ENCODE measurements around the gene SPINT2.

SPINT2 gene

DNA sequence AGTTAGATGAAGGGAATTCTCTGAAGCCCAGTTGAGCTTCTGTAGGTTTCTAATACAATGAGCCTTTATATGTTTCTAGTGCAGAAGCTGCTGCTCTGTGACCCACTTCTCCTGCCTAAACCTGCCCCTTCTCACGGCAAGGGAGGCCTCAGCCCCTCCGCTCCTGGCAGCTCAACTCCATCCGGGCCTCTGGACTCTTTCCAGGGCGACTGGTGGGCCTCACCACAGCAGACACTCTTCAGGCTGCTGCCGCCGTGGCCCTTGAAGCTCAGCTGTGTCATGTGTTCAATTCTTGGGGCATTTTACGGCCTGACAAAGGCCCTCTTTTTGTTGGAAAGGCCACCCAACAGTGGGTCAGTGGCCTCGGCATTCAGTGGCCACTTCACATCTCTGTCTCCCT lies 29.7 kb downstream of the SPINT2 start:
- no peak for DNase-seq (ENCODE audit: low read depth in 2 of 2)

DNA sequence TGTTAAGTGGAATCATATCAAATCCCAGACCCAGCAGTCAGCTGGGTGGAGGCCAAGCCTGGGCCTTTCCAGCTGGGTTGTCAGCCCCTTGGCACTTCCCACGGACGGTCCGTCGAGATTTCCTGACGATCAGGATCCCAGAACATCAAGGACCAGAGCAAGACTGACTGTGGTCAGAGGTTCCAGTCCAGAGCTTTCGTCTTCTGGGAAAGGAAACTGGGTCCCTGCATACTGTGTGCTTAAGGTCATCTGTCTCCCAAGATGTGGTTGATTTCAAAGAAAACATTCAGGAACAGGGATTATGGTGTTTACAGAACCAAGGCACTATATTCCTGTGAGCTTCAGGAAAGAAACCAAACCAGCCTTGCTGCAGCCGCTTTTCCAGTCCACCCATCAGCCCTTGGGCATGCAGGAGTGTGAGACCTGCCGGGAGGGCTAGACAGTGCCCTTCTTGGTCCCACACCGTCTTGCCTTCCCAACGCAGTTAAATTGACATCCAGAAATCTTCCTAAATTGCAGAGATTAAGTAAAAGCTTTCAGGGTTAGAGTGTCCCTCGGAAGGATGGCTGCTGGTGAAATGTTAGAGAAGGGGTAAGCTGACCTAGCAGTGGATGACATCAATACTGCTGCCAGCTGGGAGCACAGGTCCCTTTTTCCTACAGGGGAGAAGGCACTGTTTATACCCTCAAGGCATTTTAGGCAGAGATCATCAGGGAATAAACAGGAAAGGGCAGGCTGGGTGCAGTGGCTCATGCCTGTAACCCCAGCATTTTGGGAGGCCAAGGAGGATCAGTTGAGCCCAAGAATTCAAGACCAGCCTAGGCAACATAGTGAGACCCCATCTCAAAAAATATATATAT lies 34.7 kb downstream of the SPINT2 start:
- DNase-seq (ENCODE audit: low read depth in 2 of 2) = no peak

DNA sequence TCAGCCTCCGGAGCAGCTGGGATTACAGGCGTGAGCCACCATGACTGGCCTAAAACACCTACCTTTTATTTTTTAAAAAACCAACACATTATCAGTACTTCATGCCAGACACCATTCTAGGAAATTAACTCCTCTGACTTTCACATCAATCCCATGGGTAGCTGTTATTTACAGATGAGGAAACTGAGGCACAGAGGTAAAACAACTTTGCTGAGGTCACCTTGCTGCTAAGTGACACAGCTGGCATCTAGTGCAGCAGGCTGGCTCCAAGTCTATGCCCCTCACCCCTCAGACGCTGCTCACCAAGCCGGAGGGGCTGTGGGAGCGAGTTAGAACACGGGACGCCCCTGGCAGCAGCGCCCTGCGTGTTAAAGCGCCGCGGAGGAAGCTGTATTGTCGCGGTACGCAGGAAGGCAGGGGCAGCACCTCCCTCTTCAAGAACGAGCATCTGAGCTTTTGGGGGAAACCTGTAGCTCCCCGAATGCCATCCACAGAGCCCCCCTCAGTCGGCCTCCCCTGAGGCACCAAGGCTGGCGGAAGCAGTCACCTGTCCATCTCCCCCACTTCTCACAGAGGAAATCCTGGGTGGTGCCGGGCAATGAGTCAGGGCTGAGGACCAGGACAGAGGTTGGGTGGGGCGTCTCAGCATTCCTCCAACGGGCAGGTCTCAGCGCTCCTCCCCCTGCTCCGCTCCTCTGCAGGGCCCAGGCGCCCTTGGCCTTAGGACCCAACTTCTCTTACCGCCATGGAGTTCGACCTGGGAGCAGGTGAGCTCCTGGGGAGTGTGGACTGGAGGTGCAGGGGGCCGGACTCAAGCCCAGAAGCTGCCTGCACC lies 39.4 kb downstream of the SPINT2 start, which contains the start of gene C19orf33:
TSS of gene C19orf33 (plus strand) at position 735 of the 835 bp plus-strand sequence. CDS start at position 746, 11 bp downstream.
- DNase-seq (ENCODE audit: low read depth in 2 of 2) = no peak

DNA sequence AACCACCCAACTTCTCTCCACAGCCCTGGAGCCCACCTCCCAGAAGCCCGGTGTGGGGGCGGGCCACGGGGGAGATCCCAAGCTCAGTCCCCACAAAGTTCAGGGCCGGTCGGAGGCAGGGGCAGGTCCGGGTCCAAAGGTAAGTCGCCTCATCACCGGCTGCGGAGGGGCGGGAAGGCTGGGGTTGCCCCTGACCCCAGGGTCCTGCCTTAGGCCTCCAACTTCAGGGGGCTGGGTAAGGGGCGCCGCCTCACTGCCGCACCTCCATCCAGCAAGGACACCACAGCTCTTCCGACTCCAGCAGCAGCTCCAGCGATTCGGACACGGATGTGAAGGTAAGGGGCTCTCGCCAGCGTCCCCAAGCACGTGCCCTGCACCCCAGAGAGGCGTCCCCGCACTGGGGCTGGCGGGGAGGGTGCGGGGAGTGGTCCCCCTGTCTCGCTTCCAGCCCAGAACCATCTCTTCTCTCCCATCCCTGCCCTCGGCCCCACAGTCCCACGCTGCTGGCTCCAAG lies 40.0 kb downstream of the SPINT2 start:
- no peak for DNase-seq (ENCODE audit: low read depth in 2 of 2)

DNA sequence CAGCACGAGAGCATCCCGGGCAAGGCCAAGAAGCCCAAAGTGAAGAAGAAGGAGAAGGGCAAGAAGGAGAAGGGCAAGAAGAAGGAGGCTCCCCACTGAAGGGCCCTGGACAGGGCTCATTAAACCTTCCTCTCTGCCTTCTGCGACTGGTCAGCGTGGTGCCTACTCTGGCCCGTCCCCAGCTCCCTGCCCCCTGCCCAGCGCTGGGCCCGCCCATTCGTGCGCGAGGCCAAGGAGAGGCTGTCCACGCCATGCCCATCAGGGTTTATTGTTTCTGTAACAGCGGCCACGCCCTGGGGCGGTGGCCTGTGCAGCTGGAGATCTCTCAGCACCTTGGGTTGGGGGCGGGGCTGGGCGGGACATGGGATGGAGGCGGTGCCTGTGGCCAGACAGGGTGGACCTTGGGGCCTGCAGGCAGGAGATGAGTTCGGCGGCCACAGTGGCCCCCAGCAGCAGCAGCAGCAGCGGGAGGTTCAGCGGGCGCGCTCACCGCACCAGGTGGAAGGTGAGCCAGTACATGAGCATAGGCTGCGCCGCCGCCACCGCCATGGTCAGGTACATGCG lies 40.6 kb downstream of the SPINT2 start:
- no peak for DNase-seq (ENCODE audit: low read depth in 2 of 2)

DNA sequence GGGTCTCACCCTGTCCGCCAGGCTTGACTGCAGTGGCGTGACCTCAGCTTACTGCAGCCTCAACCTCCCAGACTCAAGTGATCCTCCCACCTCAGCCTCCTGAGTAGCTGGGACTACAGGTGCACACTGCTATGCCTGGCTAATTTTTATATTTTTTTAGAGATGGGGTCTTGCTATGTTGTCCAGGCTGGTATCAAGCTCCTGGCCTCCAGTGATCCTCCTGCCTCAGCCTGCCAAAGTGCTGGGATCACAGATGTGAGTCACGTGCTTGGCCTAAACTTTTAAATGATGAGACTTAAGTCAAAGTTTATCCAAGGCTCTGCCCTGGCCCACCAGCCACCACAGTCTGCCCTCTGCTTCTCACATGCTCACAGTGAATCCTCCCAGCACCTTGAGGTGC lies 41.9 kb downstream of the SPINT2 start:
- no peak for DNase-seq (ENCODE audit: low read depth in 2 of 2)

DNA sequence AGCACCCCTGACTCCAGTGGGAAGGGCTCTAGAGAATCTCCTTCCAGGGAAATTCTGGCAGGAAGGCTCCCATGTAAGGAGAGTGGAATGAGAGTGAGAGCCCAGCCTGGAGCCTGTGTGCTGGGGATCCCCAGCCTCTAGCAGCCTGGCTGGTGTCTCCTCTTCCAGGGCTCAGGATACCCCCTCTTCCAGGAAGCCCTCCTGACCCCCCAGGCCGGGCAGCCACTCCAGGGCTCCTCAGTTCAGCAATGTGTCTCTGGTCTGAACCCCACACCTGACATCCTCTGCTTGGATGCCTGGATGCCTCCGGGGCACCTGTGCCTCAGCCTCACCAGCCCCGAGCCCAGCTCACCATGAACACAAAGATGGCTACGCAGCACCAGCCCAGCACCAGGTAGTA lies 42.7 kb downstream of the SPINT2 start:
- DNase-seq (ENCODE audit: low read depth in 2 of 2) = no peak

DNA sequence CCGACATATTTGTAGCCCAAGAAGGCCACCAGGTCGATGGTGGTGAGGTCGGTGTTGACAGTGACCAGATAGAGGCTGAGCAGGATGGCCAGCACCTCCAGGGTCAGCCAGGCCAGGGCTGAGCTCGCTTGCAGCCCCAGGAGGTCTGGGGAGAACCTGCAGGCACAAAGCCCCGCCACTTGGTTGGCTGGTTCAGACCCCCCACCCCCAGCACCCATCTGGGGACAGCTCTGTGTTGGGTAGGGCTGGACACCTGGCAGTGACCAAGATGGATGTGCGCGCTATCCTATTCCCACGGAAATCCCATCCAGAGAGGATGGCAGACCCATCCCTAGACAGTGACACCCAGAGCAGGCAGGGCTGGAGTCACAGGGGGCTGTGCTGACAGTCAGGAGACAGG lies 43.2 kb downstream of the SPINT2 start:
- DNase-seq (ENCODE audit: low read depth in 2 of 2) = no peak

DNA sequence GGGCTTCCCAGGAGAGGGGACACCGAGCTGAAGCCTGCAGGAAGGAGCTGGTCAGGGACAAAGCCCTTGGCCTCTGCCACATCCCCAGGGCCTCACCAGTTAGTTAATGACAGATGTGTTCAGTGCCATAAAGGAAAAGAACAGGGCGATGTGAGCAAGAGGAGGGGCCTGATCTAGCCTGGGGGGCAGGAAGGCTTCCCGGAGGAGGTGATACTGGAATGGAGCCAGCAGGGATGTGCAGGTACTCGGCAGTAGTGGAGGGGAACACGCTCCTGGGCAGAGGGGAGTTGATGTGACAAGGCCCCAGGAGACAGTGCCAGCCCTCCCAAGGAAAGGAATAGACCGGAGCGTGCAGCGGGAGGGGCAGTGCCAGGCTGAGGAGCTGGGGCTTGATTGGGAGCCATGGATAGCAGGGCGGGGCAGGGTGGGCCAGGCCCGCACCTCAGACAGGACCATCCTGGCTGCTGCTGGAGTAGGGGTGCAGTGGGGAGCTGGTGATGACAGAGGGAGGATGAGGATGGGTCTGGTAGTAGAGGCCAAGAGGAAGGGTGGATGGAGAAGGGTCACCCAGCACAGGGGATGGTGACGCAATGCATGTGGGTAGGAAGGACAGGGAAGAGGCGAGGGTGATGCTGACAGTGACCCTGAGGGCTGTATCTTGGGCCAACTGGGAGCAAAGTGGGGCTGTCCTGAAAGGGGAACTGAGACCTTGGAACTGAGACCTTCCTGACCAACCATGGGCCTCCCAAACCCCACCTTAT lies 43.8 kb downstream of the SPINT2 start:
- no peak for DNase-seq (ENCODE audit: low read depth in 2 of 2)

DNA sequence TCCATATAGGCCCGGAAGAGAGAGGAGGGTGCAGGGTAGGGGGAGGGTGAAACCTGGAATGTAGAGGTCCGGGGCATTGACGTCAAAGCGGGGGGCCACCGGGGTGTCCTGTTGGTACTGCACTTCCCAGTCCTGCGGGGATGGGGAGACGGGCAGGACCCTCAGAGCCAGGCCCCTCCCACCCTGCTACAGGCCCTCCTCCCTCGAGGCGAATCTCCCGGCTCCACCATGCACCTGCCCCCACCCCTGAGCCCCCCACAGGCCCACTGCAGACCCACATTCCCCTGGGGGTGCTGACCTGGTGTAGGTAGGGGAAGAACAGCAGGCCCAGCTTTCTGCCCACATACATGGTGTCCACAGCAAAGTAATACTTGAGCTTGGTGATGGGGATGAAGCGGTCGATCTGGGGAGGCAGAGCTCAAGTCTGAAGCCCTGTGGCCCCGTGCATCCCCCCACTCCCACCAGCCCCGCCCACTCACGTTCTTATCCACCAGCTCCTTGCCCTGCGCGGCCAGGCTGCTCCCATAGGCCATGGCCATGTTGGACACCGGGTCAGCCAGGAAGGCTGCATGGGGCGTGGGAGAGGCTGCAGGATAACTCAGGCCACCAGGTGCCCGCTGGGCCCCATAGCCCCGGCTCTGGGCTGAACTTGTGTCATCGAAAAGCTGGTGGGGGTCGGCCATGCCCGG lies 44.7 kb downstream of the SPINT2 start:
- no peak for DNase-seq (ENCODE audit: low read depth in 2 of 2)

DNA sequence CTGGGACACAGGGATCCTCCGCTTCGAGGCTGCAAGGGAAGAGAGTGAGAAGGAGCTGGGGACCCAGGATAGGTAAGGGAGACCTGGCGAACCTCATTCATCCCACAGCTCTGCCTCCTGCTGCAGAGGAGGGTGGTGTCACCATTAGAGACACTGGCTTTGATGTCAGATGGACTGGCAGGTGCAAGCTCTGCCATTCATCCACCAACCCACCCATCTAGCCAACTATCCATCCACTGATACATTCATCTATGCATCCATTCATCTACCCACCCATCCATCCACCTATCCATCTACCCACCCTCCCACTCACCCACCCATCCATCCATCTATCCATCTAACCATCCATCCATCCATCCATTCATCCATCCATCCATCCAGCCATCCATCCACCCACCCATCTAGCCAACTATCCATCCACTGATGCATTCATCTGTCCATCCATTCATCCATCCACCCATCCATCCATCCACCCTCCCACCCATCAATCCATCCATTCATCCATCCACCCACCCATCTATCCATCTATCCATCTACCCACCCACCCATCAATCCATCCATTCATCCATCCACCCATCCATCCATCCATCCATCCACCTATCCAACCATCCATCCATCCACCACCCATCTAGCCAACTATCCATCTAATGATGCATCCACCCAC lies 45.4 kb downstream of the SPINT2 start:
- DNase-seq (ENCODE audit: low read depth in 2 of 2) = no peak

DNA sequence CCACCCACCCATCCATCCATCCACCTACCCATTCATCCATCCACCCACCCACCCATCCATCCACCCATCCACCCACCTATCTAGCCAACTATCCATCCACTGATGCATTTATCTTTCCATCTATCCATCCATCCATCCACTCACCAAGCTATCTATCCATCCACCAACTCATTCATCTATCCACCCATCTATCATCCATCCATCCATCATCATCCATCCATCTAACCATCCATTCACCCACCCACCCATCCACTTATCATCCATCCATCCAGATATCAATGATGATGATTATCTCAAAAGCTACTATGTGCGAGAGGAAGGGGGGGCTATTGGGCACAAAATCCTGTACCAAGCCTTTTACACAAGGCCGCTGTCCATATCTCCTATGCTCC lies 45.9 kb downstream of the SPINT2 start:
- no peak for DNase-seq (ENCODE audit: low read depth in 2 of 2)

DNA sequence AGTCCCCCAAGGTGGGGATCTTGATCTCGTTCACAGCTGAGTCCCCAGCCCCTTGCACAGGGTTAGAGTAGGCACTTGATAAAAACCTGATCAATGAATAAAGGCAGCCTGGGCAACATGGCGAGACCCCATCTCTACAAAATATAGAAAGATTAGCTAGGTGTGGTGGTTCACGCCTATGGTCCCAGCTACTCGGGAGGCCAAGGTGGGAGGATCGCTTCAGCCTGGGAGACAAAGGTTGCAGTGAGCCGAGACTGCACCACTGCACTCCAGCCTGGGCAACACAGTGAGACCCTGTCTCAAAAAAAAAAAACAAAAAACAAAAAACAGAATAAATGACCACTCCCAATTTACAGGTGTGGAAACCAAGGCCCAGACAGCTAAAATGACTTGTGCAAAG lies 46.6 kb downstream of the SPINT2 start:
- no peak for DNase-seq (ENCODE audit: low read depth in 2 of 2)

DNA sequence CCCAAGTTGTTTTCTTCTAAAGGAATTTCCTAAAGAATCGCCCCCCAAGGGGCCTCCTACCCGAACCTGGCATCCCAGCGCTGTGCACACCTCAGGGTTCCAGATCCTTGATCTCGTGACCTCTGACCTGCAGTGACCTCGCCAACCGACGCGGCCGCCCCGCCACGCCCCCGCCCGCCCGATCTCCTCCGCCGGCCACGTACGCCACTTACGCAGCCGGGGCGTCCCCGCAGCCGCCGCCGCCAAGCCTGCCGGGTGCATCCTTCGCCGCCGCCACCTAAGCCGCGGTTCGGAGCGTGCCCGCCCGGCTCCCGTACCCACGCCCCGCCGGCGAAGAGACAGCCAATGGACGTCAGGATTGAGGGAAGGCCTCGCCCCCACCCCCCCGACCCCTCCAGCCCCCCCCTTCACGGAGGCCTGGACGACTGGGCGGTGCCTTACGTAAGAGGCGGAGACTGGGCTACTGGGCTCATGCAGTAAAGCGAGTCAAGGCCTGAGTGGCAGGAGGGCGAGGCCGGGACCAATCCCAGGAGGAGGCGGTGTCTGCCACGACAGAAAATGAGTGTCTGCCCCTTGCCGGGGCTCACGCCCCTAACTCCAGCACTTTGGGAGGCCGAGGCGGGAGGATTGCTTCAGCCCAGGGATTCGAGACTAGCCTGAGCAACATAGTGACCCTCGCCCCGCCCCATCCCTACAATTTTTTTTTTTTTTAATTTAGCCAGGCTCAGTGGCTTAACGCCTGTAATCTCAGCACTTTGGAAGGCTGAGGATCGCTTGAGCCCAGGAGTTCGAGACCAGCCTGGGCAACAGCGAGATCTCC lies 51.5 kb downstream of the SPINT2 start, which contains the start of gene YIF1B:
TSS of gene YIF1B (minus strand) at position 291 of the 820 bp plus-strand sequence. CDS start at position 261, 30 bp downstream.
- DNase-seq (ENCODE audit: low read depth in 2 of 2) = peak; percentile 89

DNA sequence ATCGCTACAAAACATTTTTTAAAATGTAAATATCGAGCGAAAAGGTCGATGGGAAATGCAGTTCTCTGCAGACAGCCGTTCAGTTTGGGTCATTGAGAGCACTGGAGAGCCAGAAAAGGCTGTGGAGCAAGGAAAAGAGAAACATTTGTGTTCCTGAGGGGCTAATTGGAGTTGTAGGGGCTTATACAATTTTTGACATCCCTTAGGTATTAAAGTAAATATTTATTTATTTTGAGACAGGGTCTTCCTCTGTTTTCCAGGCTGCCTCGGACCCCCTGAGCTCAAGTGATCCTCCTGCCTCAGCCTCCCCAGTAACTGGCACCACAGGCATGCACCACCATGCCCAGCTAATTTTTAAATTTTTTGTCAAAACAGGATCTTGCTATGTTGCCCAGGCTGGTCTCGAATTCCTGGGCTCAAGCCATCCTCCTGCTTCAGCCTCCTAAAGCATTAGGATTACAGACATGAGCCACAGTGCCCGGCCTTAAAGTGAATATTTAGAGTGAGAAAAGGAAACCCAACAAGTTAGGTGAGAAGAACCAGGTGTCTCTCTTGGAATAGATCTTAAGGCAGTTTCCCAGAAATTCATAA lies 52.2 kb downstream of the SPINT2 start:
- no peak for DNase-seq (ENCODE audit: low read depth in 2 of 2)

DNA sequence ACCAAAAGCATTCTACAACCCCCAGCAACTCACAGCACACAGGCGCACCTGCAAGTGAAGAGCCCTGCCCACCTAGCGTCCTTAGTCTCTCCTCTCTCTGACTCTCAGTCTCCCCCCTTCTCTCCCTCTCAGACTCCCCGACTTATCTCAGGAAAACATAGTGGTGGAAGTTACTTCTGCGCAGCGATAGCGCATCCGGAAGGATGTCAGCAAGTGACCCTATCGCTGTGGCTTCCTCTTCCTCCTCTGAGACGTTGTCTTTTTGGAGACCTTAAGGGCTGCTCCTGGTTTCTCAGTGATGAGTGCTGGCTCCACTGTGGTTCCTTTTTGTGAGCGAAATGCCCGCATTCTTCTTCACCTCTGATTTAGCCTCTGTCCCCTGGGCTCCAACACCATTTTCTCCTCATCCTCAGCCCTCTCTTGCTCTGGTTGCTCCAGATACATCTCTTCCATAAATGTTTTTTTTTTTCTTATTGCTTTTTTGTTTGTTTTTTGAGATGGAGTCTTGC lies 52.8 kb downstream of the SPINT2 start:
- DNase-seq (ENCODE audit: low read depth in 2 of 2) = no peak

DNA sequence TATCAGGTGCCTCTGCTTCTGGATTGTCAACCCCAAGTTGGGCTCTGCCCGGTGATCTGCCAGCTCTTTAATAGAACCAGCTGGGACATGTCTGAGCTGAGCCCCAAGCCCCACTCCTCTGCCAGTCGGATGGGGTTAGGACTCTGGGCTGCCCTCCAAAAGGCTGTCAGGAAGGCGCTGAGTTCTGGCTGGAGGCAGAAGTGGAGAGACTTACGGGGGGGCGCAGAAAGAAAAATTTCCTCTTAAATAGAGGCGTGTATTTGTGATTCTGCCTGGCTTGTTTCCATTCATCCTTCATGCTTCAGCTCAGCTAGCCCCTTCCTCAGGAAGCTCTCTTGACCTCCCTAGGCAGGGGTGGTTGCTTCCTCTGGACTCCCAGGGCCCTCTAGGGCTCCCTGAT lies 54.3 kb downstream of the SPINT2 start:
- DNase-seq (ENCODE audit: low read depth in 2 of 2) = no peak

DNA sequence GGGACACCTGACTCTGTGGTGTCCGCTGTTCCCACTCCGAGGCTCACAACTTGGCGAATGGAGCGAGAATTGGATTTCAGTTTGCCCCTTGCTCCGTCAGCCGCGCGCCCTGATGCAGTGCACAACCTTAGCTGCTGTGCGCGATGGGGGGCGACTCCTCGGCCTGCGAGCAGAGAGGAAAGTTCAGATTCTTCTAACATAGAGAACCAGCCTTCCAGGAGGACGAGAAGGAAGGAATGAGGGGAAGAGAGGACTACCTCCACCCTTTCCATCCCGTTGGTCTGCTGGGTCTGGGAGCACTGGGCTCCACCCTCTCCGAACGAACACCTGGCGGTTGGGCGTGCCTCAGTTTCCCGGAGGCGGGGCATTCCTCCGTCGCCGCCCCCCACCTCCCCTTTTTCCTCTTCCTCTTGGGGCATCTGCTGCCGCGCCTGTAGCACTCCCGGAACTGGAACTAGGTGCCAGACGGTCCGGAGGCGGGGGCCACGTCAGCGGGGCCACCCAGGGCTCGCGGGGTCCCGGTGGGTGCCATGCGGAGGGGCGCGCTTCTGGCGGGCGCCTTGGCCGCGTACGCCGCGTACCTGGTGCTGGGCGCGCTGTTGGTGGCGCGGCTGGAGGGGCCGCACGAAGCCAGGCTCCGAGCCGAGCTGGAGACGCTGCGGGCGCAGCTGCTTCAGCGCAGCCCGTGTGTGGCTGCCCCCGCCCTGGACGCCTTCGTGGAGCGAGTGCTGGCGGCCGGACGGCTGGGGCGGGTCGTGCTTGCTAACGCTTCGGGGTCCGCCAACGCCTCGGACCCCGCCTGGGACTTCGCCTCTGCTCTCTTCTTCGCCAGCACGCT lies 55.3 kb downstream of the SPINT2 start, which contains the start of gene KCNK6:
TSS of gene KCNK6 (plus strand) at position 425 of the 838 bp plus-strand sequence. CDS start at position 531, 106 bp downstream.
- DNase-seq (ENCODE audit: low read depth in 2 of 2) = peak; percentile 28 to 55
